ENCODE measurements around the gene MYMK.
"Not testable (repeated sequence)": the region's sequence is repeated elsewhere in the genome, so short reads cannot be mapped to it uniquely, and the experiment has no call there.

The MYMK gene, protein sequence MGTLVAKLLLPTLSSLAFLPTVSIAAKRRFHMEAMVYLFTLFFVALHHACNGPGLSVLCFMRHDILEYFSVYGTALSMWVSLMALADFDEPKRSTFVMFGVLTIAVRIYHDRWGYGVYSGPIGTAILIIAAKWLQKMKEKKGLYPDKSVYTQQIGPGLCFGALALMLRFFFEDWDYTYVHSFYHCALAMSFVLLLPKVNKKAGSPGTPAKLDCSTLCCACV

DNA sequence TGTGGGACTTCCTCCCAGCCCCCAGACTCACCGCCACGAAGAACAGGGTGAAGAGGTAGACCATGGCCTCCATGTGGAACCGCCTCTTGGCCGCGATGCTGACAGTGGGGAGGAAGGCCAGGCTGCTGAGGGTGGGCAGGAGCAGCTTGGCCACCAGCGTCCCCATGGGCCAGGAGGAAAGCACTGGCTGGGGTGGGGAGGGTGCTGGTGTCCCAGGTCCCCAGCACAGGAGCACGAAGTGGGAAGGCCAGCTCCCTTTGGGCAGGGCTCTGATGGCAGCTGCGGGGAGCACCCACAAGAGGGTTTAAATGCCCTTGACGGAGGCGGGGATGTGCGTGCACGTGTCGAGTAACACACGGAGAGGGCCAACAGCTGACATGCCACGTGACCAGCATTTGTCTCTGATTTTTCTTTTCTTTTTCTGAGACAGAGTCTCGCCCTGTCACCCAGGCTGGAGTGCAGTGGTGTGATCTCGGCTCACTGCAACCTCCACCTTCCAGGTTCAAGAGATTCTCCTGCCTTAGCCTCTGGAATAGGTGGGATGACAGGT lies at the start of gene MYMK:
Gene MYMK (minus strand): TSS at position 281 of the 550 bp plus-strand sequence. CDS start 115 bp downstream, at position 166.
- no peak for DNase-seq (ENCODE audit: low read depth)

DNA sequence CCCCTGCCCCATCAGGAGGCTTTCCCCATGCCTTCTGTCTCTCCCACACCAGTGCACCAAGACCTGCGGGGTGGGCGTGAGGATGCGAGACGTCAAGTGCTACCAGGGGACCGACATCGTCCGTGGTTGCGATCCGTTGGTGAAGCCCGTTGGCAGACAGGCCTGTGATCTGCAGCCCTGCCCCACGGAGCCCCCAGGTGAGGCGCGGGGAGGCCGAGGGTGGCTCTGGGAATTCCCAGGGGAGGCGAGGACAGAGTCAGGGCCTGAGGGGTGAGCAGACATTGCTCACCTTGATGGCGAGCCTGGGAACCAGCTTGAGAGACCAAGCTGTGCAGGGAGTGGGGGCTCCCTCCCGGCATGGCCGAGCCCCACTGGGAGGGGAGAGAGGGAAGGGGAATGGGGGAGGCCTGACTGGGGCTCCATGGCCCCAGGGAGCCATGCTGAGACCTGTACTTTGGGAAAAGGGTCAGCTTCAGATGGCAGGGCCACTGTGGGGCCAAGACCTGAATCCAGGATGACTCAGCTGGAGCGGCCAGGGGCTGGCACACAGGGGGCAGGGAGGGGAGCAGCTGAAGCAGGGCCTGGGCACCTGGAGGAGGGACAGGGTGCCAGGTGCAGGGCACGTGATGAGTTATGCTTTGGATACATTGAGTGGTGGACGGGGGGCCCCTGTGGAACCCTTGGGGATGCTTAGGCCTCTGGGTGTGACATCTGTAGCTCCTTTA lies 49.2 kb upstream of the MYMK start:
- DNase-seq (ENCODE audit: low read depth) = no peak

DNA sequence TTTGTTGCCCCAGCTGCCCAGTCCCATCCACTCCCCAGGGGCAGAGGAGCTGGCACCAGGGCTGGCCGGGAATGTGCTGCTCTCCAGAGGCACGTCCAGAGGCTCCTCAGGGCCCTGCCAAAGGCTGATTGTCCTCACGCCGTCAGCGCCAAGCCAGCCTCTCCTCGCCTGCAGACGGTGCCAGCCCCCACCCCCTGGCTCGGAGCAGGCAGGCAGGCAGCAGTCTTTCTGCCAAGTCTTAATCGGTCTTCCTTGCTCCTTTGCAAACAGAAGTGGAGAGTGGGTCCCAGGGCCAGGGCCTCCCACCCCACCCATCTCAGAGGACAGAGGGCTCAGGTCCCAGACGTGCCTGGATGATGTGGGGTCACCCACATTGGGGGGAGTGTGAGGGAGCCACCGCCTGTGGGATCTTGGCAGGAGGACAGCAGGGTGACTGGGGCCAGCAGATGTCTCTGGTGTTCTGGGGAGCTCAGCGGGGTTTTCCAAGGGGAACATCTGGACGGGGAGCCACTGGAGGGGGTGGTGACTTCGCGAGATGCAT lies 48.1 kb upstream of the MYMK start:
- no peak for DNase-seq (ENCODE audit: low read depth)

DNA sequence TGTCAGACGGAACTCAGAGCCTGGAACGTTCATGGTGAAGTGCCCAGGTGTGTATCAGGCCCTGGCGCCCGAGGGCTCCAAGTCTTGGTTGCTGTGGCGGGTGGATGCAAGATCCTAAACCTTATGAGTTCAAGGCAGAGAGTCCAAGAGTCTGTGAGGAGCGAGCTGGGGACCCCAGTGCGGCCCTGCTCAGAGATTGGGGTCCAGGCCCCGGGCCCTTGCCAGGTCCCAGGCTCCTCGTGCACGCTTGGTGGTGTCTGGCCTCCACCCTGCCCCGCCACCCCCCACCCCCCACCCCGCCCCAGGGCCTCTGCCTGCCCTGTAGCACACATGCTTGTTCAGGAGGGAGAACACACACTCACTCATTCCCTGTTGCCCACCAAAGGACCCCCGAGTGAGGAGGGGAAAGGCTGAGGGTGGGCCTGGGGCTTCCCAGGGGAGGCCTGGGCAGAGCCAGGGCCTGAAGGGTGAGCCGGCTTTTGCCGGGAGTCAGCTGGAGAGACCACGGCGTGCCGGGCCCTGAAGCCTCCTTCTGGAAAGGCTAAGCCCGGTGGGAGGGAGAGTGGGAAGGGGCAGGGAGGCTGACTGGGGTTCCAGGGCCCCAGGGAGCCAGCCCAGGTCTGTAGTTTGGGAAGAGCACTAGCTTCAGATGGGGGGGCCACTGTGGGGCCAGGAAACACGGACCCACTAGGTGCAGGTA lies 47.3 kb upstream of the MYMK start:
- DNase-seq (ENCODE audit: low read depth) = no peak

DNA sequence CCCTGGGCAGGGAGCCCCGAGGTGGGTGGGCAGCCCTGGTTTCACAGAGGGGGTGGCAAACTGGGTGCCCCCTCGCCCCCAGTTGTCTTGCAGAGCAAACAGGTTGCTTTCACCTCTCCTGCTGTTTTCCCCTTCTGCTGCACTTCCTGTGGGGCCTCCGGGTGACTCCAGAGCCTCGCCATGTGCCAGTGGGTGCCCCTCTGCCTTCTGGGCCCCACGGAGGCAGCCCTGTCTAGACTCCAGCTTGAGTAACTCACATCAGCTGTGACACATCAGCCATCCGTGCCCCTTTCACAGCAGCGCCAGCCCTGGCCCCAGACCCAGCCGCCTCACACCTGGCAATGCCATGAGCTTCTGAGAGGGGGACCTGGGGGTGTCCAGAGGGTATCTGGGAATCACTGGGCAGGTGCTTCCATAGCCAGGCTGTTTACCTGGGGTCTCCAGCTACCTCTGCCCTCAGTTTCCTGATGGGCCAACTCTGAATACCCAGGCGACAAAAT lies 46.7 kb upstream of the MYMK start:
- DNase-seq (ENCODE audit: low read depth) = no peak

DNA sequence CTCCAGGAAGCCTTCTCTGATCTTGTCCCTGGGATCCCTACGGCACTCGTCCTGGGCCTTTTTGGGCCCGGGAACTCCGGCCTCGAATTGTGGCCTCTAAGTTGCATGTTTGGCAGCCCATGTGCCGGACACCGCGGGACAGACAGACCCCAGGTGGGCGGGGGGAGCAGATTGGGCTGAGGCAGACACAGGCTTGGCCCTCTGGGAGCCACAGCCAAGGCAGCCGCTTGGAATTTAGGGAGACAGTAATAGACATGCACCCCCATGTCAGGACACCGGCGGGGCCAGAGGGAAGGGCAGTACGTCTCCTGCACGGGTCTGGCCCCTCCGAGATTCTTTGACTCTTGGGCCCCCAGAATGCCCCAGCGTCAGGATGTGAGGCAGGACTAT lies 45.9 kb upstream of the MYMK start:
- no peak for DNase-seq (ENCODE audit: low read depth)

DNA sequence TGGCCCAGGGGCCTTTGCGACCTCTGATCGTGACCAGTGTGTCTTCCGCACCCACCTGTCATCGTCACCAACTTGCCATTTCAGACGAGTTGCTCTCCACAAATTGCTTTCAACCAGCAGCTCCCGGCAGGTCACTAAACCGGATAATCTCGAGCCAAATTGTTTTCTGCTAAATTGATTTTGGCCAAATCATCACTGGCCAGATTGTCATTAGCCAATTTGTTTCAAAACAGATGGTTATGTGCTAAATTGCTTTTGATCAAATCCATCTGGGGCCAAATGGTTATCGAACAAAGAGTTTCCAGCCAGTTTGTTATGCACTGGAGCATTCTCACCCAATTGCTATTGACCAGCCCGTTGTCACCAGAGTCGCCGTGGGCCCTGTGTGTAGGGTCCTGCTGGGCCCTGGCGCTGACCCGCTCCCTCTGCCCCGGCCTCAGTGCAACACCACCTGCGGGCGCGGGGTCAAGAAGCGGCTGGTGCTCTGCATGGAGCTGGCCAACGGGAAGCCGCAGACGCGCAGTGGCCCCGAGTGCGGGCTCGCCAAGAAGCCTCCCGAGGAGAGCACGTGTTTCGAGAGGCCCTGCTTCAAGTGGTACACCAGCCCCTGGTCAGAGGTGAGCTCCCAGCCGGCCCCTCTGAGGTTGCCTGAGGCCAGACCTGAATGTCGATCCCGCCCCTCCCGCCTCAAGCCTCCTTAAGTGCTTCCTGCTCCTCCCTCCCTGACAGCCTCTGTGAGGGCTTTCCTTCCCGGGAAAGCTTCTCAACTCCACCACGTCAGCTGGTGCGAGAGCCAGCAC lies 45.3 kb upstream of the MYMK start:
- no peak for DNase-seq (ENCODE audit: low read depth)

DNA sequence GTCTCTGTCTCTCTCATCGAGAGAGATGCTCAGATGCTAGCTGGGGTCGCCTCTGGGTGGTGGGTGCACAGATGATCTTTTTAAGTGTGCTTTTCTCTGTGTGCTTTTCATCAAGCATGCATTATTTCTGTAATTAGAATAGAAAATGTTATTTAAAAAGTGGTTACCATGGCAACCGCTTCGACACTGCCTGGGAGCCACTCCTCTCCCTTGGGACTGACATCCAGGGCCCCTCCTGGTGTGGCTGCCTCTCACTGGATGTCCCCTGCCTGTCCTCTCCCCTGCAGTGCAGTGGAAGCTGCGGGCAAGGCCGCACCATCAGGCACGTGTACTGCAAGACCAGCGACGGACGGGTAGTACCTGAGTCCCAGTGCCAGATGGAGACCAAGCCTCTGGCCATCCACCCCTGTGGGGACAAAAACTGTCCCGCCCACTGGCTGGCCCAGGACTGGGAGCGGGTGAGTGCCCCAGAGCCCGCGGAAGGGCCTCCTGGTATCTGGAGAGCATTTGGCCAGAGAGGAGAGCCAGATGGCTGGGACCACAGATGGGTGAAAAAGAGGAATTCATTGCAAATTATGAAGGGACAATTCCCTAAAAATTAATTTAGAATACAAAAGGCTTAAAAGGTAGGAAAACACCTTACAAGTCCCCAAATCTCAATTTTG lies 44.5 kb upstream of the MYMK start:
- DNase-seq (ENCODE audit: low read depth) = no peak

DNA sequence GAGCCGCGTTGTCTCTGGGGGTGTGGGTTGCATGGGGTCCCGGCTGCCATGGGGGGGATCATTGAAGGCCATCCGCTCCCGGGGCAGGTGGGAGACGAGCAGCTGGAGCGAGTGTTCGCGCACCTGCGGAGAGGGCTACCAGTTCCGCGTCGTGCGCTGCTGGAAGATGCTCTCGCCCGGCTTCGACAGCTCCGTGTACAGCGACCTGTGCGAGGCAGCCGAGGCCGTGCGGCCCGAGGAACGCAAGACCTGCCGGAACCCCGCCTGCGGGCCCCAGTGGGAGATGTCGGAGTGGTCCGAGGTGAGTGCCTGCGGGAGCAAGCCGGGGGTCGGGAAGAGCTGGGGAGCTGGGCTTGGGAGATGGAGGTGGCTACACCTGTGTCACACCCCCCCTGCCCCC lies 43.4 kb upstream of the MYMK start:
- no peak for DNase-seq (ENCODE audit: low read depth)

DNA sequence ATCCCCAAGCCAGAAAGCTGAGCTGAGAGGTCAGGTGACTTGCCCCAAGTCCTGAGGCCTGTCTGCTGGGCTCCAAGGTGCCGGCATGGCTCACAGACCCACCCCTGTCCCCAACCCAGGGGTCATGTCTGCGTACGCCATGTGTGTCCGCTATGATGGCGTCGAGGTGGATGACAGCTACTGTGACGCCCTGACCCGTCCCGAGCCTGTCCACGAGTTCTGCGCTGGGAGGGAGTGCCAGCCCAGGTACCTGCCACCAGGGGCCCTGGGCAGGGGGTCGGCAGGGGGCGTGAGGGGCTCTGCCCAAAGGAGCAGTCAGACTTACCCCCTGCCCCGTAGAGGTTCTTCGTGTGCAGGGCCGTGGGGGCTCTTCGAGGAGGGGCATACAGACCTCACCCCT lies 42.1 kb upstream of the MYMK start:
- no peak for DNase-seq (ENCODE audit: low read depth)

DNA sequence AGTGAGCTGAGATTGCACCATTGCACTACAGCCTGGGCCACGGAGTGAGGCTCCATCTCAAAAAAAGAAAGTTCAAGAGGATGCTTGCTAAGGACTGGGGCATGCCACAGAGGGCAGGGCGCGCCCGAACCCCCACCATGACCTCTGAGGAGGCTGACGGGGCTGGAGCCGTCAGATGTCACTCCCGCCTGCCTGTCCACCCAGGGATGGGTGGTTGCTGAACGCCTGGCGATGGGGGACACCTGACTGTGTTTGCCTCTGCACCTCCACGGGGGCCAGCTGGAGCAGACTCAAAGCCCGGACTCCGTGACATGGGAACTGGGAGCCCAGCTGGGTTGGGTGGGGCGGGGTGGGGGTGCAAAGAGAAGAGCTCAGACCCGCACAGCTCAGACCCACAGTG lies 41.6 kb upstream of the MYMK start:
- no peak for DNase-seq (ENCODE audit: low read depth)

DNA sequence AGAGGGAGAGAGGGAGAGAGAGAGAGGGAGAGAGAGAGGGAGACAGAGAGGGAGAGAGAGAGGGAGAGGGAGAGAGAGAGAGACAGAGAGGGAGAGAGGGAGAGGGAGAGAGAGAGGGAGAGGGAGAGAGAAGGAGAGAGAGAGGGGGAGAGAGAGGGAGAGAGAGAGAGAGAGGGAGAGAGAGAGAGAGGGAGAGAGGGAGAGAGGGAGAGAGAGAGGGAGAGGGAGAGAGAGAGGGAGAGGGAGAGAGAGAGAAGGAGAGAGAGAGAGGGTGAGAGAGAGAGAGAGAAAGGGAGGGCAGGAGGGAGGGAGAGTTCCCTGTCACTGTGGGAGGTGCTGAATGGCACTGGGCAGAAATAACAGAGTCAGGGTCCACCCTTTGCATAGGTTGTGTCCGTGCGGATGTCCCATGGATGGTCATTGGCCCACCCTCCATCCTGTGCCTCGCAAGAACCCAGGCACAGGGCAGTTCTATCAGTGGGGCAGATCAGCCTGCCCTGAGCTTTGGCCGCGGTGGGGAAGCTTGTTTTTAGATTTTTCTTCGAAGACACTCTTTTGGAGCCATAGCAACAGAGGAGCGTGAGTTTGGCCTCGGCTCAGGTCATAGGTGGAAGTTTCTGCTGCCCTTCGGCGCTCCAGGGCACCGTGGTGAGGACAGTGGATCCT lies 39.8 kb upstream of the MYMK start:
- no peak for DNase-seq (ENCODE audit: low read depth)

DNA sequence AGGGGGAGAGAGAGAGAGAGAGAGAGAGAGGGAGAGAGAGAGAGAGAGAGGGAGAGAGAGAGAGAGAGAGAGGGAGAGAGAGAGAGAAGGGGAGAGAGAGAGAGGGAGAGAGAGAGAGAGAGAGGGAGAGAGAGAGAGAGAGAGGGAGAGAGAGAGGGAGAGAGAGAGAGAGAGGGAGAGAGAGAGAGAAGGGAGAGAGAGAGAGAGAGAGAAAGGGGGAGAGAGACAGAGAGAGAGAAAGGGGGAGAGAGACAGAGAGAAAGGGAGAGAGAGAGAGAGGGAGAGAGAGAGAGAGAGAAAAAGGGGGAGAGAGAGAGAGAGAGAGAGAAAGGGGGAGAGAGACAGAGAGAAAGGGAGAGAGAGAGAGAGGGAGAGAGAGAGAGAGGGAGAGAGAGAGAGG lies 39.1 kb upstream of the MYMK start:
- DNase-seq (ENCODE audit: low read depth) = not testable (repeated sequence)

DNA sequence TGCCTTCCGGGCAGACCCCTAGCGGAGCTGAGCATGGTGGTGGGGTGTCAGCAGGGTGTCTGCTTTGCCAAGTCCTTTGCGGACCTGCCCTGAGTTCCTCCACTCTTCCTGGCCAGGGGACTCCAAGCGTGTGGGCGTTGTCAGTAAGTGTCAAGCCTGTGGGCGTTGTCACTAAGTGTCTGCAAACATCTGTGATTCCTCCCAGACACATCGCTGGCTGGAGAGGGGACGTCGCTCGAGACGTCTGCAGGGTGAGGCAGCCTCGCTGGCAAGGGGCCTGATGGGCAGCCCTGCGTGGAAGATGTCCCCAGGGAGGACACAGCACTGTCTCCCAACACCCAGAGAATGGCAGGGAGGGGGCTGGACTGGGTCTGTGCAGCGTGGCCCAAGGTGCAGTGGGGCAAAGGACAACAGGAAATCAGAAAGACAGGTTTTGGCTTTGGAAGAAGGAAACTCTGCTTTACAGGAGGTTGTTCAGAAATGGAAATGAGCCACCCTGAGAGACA lies 38.6 kb upstream of the MYMK start:
- peak; percentile 15 for DNase-seq (ENCODE audit: low read depth)

DNA sequence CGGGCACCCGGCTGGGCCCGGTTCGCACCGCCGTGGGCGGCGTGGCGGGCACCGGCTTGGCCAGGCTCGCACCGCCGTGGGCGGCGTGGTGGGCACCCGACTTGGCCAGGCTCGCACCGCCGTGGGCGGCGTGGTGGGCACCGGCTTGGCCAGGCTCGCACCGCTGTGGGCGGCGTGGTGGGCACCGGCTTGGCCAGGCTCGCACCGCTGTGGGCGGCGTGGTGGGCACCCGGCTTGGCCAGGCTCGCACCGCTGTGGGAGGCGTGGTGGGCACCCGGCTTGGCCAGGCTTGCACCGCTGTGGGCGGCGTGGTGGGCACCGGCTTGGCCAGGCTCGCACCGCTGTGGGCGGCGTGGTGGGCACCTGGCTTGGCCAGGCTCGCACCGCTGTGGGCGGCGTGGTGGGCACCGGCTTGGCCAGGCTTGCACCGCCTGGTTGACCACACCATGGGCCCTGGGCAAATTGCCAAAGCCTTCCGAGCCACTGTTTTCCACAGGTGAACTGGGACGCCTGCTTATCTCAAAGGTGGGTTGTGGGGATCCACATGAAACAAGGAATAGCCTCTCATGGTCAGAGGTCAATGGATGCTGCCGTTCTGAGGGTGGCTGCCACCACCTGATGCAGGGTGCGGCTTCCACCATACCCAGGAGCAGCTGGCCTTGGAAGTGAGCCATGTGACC lies 38.0 kb upstream of the MYMK start:
- DNase-seq (ENCODE audit: low read depth) = no peak

DNA sequence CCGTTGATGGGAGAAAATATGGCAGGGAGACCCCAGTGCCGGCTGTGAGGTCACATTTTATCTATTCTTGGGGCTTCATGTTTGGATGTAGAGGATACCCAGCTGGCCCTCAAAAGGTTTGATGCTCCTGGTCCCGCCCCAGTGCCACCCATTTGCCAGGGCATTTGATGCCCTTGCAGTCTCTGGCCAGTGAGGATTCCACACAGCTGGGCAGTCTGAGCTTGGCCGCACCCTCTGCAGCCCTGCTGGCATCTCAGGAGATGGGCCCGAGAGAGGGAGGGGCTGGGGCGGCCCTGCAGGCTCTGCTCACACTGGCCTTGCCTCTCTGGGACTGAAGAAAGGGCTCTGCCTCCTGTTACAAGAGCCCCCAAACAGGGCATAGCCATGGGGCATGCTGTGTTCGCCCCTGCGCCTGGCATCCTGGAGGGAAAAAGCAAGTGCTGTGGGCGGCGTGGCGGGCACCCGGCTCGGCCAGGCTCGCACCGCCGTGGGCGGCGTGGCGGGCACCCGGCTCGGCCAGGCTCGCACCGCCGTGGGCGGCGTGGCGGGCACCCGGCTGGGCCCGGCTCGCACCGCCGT lies 37.3 kb upstream of the MYMK start:
- no peak for DNase-seq (ENCODE audit: low read depth)

DNA sequence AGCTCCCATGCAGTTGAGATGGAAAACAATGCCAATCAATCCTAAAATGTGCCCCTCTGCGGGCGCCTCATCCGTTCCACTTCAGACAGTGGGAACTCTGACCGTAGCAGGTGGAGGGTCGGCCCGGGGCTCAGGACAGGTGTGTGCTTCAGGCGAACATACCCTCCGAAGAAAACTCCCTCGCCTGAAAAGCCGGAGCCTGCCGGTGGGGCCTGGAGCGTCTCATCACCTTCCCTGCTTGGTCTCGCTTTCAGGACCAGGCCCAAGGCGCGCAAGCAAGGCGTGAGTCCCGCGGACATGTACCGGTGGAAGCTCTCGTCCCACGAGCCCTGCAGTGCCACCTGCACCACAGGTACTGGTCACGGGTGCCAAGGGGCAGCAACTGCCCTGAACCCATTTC lies 36.2 kb upstream of the MYMK start:
- no peak for DNase-seq (ENCODE audit: low read depth)

DNA sequence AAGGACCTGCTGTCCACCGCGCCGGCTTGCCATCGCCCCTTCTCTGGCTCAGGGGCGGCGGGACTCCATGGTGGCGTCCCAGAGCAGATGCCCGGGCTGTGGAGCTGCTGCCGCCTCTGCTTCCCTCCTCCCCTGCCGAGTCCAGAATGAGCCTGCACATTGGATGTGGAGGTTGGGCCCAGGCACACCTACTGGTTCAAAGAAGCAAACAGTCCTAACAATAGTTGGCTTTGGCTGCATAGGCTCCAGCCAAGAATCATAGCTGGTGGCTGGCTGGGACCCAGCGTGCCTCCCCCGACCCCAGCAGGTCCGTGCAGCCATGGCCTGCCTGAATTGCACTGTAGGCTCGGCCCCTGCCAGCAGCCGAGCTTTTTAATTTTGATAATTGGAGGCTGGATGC lies 35.6 kb upstream of the MYMK start:
- DNase-seq (ENCODE audit: low read depth) = no peak
